Panc1 (cell line): ENCODE measurements around the gene CHCHD6. TPM values are rescaled to one million over a fixed set of nuclear protein-coding genes. Genes with fewer than 3 reads are reported as not detected.

Experiments
- ATAC-seq: fragments of 200-7000 bp; cut with Tn5 transposase; 2 replicates; pipeline ENCODE4 v1.9.1; 2020; ENCODE audit warnings: mild to moderate bottlenecking, moderate library complexity
- BruUV-seq: library from RNA; stranded (reverse); fragments of 400-500 nt; replicated peaks from 2 replicates; lab custom pipeline; 2021; lab: Mats Ljungman, UMichigan
- CTCF ChIA-PET: fragments of 300-600 bp; sonication (Branson Sonifier 250); formaldehyde crosslinking; loops from one replicate; lab custom pipeline; 2022; ENCODE audit warnings: antibody characterized with exemption; lab: Charles Lee
- POLR2A ChIA-PET: fragments of 300-600 bp; sonication (Branson Sonifier 250); formaldehyde crosslinking; loops from one replicate; lab custom pipeline; 2022; ENCODE audit warnings: antibody characterized with exemption; lab: Charles Lee
- DNase-seq: peaks from one replicate; pipeline ENCODE4 v3.0.0-alpha.2; 2010; ENCODE audit warnings: low read depth, low spot score
- H3K27ac ChIP-seq: 2 replicates; pipeline ENCODE4 v1.5.1; 2011; ENCODE audit warnings: mild to moderate bottlenecking, low read length, inconsistent platforms
- H3K27me3 ChIP-seq: fragments of 200-500 bp; sonication (Bioruptor generic); 2 replicates; pipeline ENCODE4 v1.6.0; 2014; ENCODE audit warnings: low read length, inconsistent platforms; ENCODE audit not compliant: control insufficient read depth, insufficient read depth
- H3K36me3 ChIP-seq: fragments of 200-500 bp; sonication (Bioruptor generic); 2 replicates; pipeline ENCODE4 v1.5.1; 2014; ENCODE audit warnings: inconsistent platforms, mild to moderate bottlenecking, low read length, moderate library complexity; ENCODE audit not compliant: control insufficient read depth, insufficient read depth
- H3K4me1 ChIP-seq: 2 replicates; pipeline ENCODE4 v1.5.1; 2011; ENCODE audit warnings: inconsistent platforms, mild to moderate bottlenecking, low read length, moderate library complexity; ENCODE audit not compliant: control insufficient read depth, insufficient read depth
- H3K4me3 ChIP-seq, 2 experiments: 2 replicates each; pipeline ENCODE4 v1.5.1; 2011 to 2012; ENCODE audit warnings: low read depth in 2 of 2, low read length in 2 of 2, mild to moderate bottlenecking in 2 of 2, inconsistent platforms in 1 of 2, moderate library complexity in 1 of 2
- H3K9me3 ChIP-seq: fragments of 200-500 bp; sonication (Bioruptor generic); 2 replicates; pipeline ENCODE4 v1.5.1; 2014; ENCODE audit warnings: low read depth, mild to moderate bottlenecking, inconsistent platforms, low read length, moderate library complexity; ENCODE audit not compliant: control insufficient read depth, insufficient read depth
- POLR2AphosphoS5 ChIP-seq: IDR thresholded peaks from 2 replicates; pipeline ENCODE4 v1.6.1; 2012; ENCODE audit warnings: mild to moderate bottlenecking, low read depth, low read length, moderate library complexity
- SIN3A ChIP-seq: IDR thresholded peaks from 2 replicates; pipeline ENCODE4 v1.6.1; 2012; ENCODE audit warnings: low read depth, mild to moderate bottlenecking, low read length, moderate library complexity, borderline replicate concordance; ENCODE audit not compliant: insufficient read depth
- TCF7L2 ChIP-seq: IDR thresholded peaks from 2 replicates; pipeline ENCODE4 v1.6.1; 2011; ENCODE audit warnings: mild to moderate bottlenecking, low read depth, low read length, inconsistent platforms
- in situ Hi-C: cut with HindIII; loops from 2 replicates; pipeline ENCODE4 v1.10.0; 2016; ENCODE audit warnings: low sequenced_read_pairs, low pct_unique_long_range_greater_than_20kb
- intact Hi-C: fragments of 100-400 bp; cut with micrococcal nuclease; formaldehyde crosslinking; loops from one replicate; pipeline ENCODE4 v1.10.0; 2022; ENCODE audit not compliant: unreplicated experiment
- total RNA-seq: library from RNA; stranded (reverse); gene quantifications from one replicate; pipeline ENCODE4 v1.2.1, GENCODE V29; 2021; ENCODE audit not compliant: unreplicated experiment
- TF ChIP-seq, protein P1 (sequence below): fragments of 450-650 bp; IDR thresholded peaks from 2 replicates; pipeline ENCODE4 v1.5.1; 2017; ENCODE audit warnings: mild to moderate bottlenecking
- TF ChIP-seq, protein P2 (sequence below), 2 experiments: IDR thresholded peaks; 2 replicates each; pipeline ENCODE4 v1.6.1; 2011 to 2012; ENCODE audit warnings: low read depth in 2 of 2, control low read depth in 1 of 2, low read length in 1 of 2, mild to moderate bottlenecking in 1 of 2, moderate library complexity in 1 of 2; ENCODE audit not compliant: insufficient read depth in 1 of 2

The CHCHD6 gene
- total RNA-seq, 1 experiment from 2014 or later = 31.5 TPM

DNA sequence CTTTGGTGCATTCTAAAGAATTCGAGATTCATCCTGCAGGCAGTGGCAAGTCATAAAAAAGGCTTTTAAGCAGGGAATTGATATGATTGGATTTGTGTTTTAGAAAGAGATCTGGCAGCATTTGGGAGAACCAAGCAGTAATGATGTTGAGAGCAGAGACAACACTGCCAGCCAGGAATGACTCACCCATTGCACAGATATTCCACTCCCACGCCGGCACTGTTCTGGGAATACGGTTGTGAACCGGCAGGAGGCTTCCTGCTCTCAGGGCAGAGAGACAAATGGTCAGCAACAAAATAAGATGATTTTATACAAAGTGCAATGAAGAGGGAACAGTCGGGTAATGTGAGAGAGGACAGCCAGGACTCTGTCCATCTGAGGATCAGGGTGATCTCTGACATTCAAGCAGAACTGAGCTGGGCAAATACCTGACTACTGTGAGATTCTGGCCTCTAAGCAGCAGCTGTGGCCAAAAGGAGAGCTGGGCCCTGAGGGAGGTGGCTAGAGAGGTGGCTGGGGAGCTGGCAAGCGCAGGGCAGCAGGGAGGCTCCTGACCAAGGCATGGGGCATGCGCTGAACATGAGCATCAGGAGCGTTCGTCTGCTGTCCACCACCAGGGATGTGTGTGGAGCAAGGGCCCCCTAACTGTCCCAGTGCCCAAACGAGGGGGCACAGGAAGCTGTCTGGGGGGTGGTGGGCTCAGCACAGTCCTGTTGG lies 222.8 kb downstream of the CHCHD6 start:
- TF ChIP-seq SIN3A (no peak), POLR2AphosphoS5 (no peak), TCF7L2 (no peak)
- TF ChIP-seq, protein P1, sequence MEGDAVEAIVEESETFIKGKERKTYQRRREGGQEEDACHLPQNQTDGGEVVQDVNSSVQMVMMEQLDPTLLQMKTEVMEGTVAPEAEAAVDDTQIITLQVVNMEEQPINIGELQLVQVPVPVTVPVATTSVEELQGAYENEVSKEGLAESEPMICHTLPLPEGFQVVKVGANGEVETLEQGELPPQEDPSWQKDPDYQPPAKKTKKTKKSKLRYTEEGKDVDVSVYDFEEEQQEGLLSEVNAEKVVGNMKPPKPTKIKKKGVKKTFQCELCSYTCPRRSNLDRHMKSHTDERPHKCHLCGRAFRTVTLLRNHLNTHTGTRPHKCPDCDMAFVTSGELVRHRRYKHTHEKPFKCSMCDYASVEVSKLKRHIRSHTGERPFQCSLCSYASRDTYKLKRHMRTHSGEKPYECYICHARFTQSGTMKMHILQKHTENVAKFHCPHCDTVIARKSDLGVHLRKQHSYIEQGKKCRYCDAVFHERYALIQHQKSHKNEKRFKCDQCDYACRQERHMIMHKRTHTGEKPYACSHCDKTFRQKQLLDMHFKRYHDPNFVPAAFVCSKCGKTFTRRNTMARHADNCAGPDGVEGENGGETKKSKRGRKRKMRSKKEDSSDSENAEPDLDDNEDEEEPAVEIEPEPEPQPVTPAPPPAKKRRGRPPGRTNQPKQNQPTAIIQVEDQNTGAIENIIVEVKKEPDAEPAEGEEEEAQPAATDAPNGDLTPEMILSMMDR = no peak
- TF ChIP-seq, protein P2, sequence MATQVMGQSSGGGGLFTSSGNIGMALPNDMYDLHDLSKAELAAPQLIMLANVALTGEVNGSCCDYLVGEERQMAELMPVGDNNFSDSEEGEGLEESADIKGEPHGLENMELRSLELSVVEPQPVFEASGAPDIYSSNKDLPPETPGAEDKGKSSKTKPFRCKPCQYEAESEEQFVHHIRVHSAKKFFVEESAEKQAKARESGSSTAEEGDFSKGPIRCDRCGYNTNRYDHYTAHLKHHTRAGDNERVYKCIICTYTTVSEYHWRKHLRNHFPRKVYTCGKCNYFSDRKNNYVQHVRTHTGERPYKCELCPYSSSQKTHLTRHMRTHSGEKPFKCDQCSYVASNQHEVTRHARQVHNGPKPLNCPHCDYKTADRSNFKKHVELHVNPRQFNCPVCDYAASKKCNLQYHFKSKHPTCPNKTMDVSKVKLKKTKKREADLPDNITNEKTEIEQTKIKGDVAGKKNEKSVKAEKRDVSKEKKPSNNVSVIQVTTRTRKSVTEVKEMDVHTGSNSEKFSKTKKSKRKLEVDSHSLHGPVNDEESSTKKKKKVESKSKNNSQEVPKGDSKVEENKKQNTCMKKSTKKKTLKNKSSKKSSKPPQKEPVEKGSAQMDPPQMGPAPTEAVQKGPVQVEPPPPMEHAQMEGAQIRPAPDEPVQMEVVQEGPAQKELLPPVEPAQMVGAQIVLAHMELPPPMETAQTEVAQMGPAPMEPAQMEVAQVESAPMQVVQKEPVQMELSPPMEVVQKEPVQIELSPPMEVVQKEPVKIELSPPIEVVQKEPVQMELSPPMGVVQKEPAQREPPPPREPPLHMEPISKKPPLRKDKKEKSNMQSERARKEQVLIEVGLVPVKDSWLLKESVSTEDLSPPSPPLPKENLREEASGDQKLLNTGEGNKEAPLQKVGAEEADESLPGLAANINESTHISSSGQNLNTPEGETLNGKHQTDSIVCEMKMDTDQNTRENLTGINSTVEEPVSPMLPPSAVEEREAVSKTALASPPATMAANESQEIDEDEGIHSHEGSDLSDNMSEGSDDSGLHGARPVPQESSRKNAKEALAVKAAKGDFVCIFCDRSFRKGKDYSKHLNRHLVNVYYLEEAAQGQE (IDR thresholded peaks at IDR 0.05; ENCODE audit: insufficient read depth in 1 of 2, low read depth in 2 of 2, low read length in 1 of 2) = no peak
- intact Hi-C loops (no loop called here), in situ Hi-C loops (no loop called here)
- Histone ChIP-seq H3K9me3 (no peaks in the 10 kb centered on the region), H3K27ac (peak overlapping the region; percentile 18; the same call in 1 of the 2 replicates), H3K4me3 (no peak overlapping the region), H3K27me3 (no peaks in the 10 kb centered on the region), H3K4me1 (peaks cover 36% of the 10 kb centered on the region), H3K36me3 (no peaks in the 10 kb centered on the region)
- BruUV-seq = no TSS peak
- CTCF ChIA-PET = no interaction called here
- peak; percentile 88 for ATAC-seq
- POLR2A ChIA-PET = no interaction called here
- peak; percentile 24 for DNase-seq

DNA sequence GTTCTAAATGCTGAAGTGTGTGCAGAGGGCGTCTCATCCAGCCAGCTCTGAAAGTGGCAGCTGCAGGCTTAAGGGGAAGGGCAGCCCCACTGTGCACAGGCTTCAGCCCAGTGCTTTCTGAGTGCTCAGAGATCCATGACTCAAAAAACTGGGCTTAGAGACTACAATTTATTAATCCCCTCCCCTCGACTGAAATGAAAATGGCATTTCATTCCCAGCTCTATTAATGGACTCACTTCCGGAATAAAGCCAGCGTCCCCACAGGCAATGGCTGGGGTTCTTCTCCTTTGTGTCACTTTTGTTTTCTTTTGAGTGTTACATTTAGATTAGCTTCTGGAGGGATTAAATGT lies 223.3 kb downstream of the CHCHD6 start:
- Histone ChIP-seq H3K9me3 (no peaks in the 10 kb centered on the region), H3K27ac (peak overlapping the region; percentile 1), H3K4me1 (peaks cover 42% of the 10 kb centered on the region), H3K27me3 (no peaks in the 10 kb centered on the region), H3K4me3 (no peak overlapping the region), H3K36me3 (no peaks in the 10 kb centered on the region)
- DNase-seq = no peak
- intact Hi-C loops = no loop called here
- CTCF ChIA-PET = no interaction called here
- no peak for ATAC-seq
- TF ChIP-seq TCF7L2 (no peak), POLR2AphosphoS5 (no peak), SIN3A (no peak)
- TF ChIP-seq, protein P2 (IDR thresholded peaks at IDR 0.05; ENCODE audit: insufficient read depth in 1 of 2, low read depth in 2 of 2, low read length in 1 of 2) = no peak
- TF ChIP-seq, protein P1 = no peak
- POLR2A ChIA-PET = no interaction called here
- in situ Hi-C loops = no loop called here
- BruUV-seq = no TSS peak
